SK-N-MC (cell line): Measurements from ENCODE around the gene AP4M1.

Source experiments
- EZH2 ChIP-seq: fragments of 200-600 bp; sonication (generic); IDR thresholded peaks from one replicate; pipeline ENCODE4 v1.6.1; 2017; ENCODE audit warnings: antibody characterized with exemption
- POLR2AphosphoS5 ChIP-seq: IDR thresholded peaks from 2 replicates; pipeline ENCODE4 v1.6.1; 2012; ENCODE audit warnings: mild to moderate bottlenecking, low read depth, low read length, borderline replicate concordance

GRCh38 chr7:100132126-100132525 lies 30.7 kb downstream of the AP4M1 start:
- TF ChIP-seq EZH2 = no peak
- TF ChIP-seq POLR2AphosphoS5 = no peak
